ENCODE measurements around the gene F7.

Gene F7

GRCh38 chr13:113114511-113115362 is 9.1 kb downstream of the F7 start:
- no peak for TF ChIP-seq CTCF (IDR thresholded peaks at IDR 0.05; ENCODE audit: low read depth, low read length, missing control alignments)
- in situ Hi-C loops (cut with HindIII; ENCODE audit: low sequenced_read_pairs): no loop called here
- no peak for DNase-seq (ENCODE audit: low read depth)
- H3K4me3 ChIP-seq (ENCODE audit: low read depth, low read length): no peak overlapping the region

GRCh38 chr13:113115363-113116205 is 10.0 kb downstream of the F7 start:
- in situ Hi-C loops (cut with HindIII; ENCODE audit: low sequenced_read_pairs): no loop called here
- TF ChIP-seq CTCF (IDR thresholded peaks at IDR 0.05; ENCODE audit: low read depth, low read length, missing control alignments): no peak
- no peak overlapping the region for H3K4me3 ChIP-seq (ENCODE audit: low read depth, low read length)
- no peak for DNase-seq (ENCODE audit: low read depth)

GRCh38 chr13:113116206-113116800 is 10.7 kb downstream of the F7 start:
- DNase-seq (ENCODE audit: low read depth): no peak
- in situ Hi-C loops (cut with HindIII; ENCODE audit: low sequenced_read_pairs): no loop called here
- no peak overlapping the region for H3K4me3 ChIP-seq (ENCODE audit: low read depth, low read length)
- TF ChIP-seq CTCF (IDR thresholded peaks at IDR 0.05; ENCODE audit: low read depth, low read length, missing control alignments): no peak

GRCh38 chr13:113116871-113117271 is 11.3 kb downstream of the F7 start:
- H3K4me3 ChIP-seq (ENCODE audit: low read depth, low read length): no peak overlapping the region
- in situ Hi-C loops (cut with HindIII; ENCODE audit: low sequenced_read_pairs): no loop called here
- DNase-seq (ENCODE audit: low read depth): no peak
- TF ChIP-seq CTCF (IDR thresholded peaks at IDR 0.05; ENCODE audit: low read depth, low read length, missing control alignments): no peak

- no peak overlapping the region for H3K4me3 ChIP-seq (ENCODE audit: low read depth, low read length)
- no peak for DNase-seq (ENCODE audit: low read depth)
- TF ChIP-seq CTCF (IDR thresholded peaks at IDR 0.05; ENCODE audit: low read depth, low read length, missing control alignments): no peak
- in situ Hi-C loops (cut with HindIII; ENCODE audit: low sequenced_read_pairs): no loop called here
Measured at GRCh38 chr13:113117335-113117872, 11.8 kb downstream of the F7 start.

- in situ Hi-C loops (cut with HindIII; ENCODE audit: low sequenced_read_pairs): no loop called here
- no peak for TF ChIP-seq CTCF (IDR thresholded peaks at IDR 0.05; ENCODE audit: low read depth, low read length, missing control alignments)
- DNase-seq (ENCODE audit: low read depth): no peak
- H3K4me3 ChIP-seq (ENCODE audit: low read depth, low read length): no peak overlapping the region
Measured at GRCh38 chr13:113117911-113118260, 12.3 kb downstream of the F7 start.

Measured in astrocyte of the cerebellum (primary cell).